HG03095 (cell line): ENCODE results near the gene NECTIN1.

Source experiments
- ATAC-seq: cut with Tn5 transposase; IDR thresholded peaks from one replicate; pipeline ENCODE4 v1.9.1; 2021; ENCODE audit warnings: moderate library complexity; ENCODE audit not compliant: unreplicated experiment

Gene NECTIN1

DNA sequence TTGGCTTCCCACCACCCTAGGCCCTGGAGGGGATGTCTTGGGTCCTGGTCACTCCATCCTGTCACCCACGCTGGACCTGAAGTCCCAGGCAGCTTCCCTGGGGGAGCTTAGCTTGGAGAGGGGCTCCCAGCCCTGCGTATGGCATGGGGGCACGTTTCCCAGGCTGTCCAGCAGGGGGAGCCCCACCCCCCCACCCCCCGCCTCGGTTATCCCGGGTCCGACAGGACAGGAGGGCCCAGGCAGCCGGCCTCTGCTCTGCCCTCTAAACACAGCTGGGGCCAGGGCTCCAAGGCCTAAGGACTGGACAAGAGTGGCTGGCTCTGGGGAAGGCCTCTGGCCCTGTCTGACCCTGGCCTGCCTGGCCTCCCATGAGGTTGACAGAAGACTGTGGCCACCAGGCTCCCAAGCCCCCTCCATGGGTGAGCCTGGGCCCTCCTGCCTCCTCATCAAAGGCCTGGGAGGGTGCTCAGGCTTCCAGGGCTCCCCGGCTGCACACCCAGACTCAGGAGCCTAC lies 104.8 kb downstream of the NECTIN1 start:
- no peak for ATAC-seq

GRCh38 chr11:119623682-119624081 lies 105.3 kb downstream of the NECTIN1 start:
- no peak for ATAC-seq

GRCh38 chr11:119622454-119623143 lies 106.4 kb downstream of the NECTIN1 start:
- ATAC-seq = no peak

GRCh38 chr11:119619665-119620064 lies 109.3 kb downstream of the NECTIN1 start:
- ATAC-seq = peak; percentile 51

- ATAC-seq = no peak
These were observed 110.6 kb downstream of the NECTIN1 start for GRCh38 chr11:119618208-119618909.

DNA sequence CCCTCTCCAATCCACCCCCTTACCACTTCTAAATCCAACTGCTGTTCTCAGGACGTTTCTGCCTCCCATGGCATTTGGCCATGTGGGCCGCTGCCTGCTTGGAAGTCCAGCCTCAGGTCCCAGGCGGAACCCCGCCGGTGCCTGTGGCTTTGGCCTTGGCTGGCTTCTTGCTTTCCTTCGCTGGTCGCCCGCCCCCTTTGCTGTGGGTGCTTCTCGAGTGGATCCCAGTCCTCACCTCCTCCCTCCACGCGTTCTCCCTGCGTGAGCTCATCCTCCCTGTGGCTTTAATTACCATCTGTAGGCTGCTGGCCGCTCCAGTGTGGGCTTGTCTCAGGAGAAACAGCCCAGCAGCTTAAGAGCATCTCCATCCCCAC lies 111.7 kb downstream of the NECTIN1 start:
- no peak for ATAC-seq

DNA sequence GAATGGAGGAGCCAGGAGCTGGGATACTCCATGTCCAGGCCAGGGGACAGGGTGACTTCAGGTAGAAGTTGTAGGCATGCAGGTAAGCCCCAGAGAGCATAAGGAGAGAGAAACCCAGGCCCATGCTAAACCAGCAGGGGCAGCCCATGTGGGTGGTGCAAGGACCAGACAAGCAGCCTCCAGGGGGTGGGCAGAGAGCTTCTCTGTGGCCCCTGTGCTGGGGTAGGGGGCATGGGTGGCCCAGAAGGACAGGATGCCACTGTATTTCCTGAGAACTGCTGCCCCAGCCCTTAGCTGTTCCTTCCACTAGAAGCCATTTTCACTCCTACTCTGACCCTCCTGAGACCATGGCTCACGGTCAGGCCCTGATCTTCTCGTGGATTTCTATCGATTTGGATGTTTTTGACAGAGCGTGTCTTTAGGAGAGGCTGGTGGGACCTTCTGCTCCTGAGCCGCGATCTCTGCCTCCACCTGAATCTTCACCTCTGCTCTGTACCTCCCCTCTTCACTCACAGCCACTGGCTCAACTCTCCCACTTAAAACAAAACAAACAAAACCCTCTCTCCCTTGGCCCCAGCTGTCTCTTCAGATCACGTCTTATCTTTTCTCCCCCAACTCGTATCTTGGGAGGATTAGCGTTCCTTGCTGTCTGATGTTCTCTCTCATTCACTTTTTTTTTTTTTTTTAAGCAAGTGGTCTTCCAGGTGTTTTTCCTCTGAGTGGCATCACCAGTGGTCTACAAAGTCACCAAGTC lies 112.2 kb downstream of the NECTIN1 start:
- no peak for ATAC-seq

GRCh38 chr11:119615882-119616196 lies 113.2 kb downstream of the NECTIN1 start:
- ATAC-seq = no peak

DNA sequence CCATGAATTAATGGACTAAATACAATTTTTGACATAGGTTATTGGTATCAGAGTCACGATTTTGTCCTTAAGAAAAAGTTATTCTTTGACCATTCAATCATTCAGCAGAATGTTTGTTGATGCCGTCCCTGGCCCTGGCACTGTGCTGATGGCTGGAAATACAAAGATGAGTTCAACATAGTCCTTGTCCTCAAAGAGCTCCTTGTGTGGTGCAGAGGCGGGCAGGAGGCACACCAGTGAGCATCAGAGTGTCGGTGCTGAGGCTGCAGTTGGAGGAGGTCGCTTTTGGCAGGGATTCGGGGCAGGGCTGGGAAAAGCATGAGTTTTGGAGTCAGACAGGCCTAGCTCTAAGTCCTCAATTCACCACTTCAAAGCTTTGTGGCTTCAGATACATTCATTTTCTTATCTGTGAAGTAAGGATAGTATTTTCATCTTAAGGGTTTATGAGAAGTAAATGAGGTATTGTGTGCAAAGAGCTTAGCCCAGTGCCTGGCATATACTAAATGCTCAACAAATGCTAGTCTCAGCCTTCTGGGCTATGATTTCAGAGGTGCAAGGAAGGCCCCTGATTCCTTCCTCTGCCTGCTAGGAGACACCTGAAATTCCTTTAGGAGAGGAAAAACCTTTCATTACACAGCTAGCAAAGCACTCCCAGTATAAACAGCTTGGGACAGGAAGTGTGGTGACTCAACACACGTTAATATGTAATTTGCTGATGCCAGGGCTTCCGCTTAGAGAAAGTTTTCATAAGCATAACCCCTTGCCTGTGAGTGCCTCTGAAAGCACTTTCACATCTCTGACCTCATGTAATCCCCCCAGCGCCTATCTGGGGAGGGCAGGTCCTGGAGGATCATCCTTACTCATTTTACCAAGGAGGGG lies 113.8 kb downstream of the NECTIN1 start:
- ATAC-seq = no peak

DNA sequence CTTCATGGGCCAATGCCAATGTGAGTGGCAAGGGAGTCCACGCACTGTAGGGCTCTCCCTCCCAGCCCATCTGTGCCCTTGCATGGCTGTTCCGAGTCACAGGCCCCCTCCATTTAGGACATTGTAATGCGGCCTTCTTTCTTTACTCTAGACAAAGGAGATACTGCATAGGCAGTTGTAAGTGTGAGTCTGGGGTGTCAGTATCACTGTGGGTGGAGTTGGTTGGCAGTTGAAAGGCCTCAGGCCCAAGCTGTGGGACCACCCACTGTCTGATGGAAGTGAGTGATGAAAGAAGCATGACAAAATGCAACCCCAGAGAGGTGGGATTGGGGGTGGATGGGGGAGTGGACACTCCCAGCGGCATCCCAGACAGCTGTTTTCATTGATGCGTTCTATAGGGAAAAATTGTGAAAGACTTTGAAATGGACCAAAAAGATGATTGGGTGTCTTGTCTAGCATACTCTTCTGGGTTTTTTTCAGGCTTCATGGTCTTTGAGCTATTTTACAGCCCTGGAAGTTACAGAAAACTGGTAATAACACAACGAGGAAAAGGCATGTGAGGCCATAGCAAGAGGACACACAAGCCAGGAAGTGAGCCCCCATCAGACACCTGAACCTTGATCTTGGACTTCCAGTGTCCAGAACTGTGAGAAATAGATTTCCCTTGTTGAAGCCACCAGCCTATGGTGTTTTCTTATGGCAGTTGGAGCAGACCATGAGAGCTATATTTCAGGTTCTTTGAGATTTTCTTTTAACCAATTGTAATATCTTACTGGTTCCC lies 114.6 kb downstream of the NECTIN1 start:
- no peak for ATAC-seq

- ATAC-seq = no peak
These were observed 116.2 kb downstream of the NECTIN1 start for GRCh38 chr11:119612814-119613213.

- ATAC-seq = no peak
These were observed 118.1 kb downstream of the NECTIN1 start for GRCh38 chr11:119610836-119611426.

- no peak for ATAC-seq
These were observed 120.2 kb downstream of the NECTIN1 start for GRCh38 chr11:119608781-119609180.

GRCh38 chr11:119608201-119608600 lies 120.8 kb downstream of the NECTIN1 start:
- ATAC-seq = no peak

DNA sequence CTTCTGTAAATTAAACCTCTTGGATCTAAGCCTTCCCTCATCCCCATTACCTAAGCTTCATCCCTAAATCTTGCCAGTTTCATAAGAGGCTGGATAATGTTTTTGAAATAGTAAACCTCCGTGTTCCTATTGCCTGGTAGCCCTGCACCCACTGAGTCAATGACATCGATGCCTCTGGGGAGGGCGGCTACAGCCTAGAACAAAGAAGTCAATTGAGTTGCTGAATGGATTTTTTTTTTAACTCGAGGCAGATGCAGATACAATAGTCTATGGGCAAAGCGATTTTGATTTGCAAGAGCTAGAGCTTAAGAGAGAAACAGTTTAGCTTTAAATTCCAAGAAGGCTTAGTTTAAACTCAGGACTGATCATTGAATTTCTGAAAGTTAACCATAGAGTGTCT lies 121.3 kb downstream of the NECTIN1 start:
- no peak for ATAC-seq

DNA sequence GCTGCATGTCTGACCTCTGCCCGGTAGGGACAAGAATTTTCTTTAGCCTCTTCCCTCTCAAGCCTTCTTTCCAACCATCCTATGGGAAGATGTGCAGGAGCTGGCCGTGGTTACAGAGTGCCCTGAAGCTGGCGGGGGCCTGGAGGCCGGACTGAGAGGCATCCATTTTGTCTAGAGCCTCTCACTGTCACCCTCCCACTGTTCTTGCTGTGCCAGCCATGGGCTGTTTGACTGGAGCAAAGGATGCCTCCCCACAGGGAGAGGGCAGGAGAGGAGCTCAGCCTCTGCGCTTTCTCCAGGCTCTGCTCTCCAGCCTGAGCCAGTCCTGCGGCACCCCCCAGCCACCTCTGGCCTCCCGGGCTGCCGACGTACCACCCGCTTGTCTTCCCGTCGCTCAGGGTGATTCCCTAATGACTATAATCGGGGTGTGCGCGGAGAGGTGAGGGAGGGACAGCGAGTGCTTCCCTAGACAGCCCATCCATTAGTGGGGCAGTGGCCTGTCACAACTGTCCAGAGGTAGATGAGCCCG lies 123.8 kb downstream of the NECTIN1 start:
- ATAC-seq = no peak

DNA sequence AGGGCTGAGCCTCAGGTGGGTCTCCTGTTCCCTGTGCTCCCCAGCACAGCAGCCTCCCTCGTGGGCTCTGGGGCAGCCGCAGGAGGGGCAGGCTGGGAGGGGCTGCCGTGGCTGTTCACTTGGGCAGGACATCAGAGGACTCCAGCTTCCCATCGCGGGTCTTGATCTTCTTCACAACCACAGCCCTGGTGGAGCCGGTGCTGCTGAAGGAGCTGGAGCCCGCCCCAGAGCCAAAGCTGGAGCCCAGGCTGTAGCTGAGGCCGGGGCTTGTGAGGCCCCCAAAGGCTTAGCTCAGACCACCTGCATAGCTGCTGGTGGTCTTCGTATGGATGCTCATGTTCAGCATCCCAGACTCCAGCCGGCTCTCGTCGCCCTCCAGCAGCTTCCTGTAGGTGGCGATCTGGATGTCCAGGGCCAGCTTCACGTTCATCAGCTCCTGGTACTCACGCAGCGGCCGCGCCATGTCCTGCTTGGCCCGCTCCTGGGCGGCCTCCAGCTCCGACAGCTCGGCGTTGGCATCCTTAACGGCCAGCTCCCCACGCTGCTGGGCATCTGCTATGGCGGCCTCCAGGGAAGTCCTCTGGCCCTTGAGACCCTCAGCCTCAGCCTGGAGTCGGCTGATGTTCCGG lies 126.1 kb downstream of the NECTIN1 start:
- ATAC-seq = no peak

GRCh38 chr11:119599864-119600541 lies 129.0 kb downstream of the NECTIN1 start:
- ATAC-seq = no peak
